Kasumi-1 (cell line): Measurements from ENCODE around the gene DPF3.

ENCODE experiments used
- DNase-seq, 2 experiments: peaks; one replicate each; lab custom pipeline; 2025; lab: John Stamatoyannopoulos, UW

DPF3 gene

DNA sequence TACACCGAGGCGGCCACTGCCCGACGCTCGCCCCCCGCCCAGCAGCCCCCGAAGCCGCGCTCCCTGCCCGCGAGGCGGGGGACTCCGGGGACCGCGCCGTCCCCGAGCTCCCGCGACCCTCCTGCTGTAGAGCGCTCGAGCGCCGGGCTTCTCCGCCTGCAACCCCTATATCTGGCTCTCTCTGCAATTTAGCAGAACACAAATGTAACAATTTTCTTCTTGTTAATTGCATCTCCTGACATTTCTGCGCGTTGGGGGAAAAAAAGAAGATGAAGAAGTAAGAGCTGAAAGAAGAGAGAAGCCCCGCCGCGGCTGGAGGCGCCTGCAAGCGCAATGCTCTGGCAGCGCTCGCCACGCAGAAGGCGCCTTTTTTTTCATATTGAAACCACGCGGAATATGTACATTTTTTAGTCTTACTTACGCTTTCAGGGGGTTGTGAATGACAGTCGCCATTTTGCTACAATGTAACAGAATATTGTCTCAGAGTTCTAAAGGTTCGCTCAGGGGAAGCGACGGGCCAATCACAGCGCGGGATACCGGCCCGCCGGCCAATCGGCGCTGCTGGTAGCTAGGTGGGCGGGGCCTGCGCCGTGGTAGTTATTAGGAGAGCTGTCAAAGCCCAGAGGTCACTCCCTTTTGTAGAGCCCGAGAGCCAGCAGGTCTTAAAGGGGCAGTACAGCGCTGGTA lies at the start of gene DPF3:
Gene DPF3 (minus strand): TSS at position 466 of the 687 bp plus-strand sequence. CDS start 13 bp downstream, at position 453.
- peak; percentile 95 to 97 for DNase-seq

DNA sequence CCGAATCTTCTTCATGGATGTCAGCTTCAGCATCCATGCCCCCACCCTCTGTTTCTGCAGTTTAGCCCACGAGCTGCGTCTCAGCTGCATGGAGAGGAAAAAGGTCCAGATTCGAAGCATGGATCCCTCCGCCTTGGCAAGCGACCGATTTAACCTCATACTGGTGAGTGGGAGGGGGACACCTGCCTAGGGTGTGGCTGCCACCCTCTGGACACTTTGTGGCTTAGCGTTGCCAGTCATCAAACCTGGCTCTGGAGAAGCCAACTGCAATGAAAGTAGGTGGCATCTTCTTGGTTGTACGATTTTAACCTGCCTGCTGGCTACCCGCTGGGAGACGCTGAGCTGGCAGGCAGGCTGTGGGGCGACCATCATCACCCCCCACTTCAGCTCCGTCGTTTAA lies 49.0 kb upstream of the DPF3 start:
- no peak for DNase-seq

DNA sequence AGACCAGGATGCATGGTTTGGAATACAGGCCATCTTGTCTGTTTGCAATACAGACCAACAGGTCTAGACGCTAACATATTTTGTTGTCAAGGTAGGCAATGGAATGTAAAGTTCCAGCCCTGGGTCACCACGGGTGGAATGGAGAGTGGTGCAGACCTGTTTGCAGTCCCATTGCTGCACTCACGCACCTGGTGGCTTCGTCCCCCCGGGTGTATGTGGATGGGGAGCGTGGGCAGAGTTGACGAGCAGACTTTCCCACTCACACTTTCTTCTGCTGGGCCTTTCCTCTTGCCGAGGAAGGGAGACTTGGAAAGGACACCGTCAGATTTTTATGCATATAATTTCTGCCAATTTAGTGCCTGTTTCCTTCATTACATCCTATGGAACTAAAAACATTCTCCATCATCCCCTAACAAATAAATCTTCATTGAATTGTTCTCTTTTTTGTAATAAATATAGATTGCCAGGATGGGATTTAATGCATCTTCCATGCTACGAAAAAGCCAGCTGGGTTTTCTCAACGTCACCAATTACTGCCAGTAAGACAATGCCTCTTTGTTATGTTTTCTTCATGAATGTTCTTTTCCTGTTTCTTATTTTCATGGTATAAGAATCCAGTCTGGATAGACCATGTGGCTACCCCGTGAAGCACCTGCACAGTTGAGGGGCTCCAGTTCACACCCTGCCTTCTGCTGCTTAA lies 47.5 kb upstream of the DPF3 start:
- no peak for DNase-seq

DNA sequence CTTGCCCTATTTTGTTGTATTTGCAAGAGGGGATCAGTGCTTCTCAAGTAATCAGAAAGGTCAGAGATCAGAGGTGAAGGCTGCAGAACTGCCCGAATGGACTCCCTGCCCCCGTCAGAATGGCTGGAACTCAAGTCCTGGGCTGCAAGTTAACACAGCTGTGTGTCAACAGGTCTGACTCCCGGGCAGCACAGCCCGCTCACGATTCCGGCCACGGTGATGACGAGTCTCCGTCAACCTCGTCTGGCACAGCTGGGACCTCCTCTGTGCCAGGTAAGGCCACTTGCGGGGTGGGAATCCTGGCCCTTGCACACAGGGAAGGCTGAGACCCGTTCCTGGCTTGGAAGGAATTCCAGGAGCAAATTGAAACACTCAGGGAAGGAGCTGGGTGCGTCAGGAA lies 45.7 kb upstream of the DPF3 start:
- no peak for DNase-seq

DNA sequence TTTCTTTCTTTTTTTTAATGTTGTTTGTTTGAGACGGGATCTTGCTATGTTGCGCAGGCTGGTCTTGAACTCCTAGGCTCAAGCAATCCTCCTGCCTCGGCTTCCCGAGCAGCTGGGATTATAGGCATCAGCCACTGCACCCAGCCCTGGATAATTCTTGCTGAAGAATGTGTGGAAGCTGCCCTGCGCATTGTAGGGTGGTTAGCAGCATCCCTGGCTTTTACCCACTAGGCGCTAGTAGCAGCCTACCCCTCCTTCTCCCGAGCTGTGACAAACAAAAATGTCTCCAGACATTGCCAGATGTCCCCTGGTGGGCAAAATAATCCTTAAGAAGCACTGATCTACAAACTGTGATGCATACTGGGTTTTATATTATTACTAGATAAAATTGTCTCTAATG lies 39.0 kb upstream of the DPF3 start:
- no peak for DNase-seq

DNA sequence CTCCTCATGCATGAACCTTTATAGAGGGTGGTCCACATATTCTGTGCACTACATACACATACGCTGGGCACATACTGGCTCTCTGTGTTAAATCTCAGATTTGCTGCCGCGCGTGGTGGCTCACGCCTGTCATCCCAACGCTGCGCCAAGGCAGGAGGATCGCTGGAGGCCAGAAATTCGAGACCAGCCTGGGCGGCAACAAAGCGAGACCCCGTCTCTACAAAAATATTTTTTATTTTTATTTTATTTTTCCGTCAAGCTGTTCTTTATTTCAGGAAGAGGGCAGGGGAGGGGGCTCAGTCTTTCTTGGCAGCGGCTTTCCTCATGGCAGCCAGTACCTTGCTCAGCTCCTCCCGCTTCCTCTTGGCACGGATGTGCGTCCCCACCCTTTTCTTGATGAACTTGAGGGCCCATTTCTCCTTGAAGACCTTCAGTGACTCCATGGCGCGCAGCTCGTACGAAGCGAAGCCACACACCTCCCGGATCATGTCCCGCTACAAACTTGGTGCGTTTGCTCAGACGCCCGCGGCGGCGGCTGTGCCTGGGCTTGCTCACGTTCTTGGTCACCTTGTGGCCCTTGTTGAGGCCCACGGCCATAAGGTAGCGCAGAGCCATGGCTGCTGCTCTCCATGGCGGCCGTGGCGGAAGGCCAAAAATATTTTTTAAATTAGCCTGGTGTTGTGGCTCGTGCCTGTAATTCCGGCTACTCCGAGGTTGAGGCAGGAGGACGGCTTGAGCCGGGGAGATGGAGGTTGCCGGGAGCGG lies 35.6 kb upstream of the DPF3 start:
- DNase-seq = no peak

DNA sequence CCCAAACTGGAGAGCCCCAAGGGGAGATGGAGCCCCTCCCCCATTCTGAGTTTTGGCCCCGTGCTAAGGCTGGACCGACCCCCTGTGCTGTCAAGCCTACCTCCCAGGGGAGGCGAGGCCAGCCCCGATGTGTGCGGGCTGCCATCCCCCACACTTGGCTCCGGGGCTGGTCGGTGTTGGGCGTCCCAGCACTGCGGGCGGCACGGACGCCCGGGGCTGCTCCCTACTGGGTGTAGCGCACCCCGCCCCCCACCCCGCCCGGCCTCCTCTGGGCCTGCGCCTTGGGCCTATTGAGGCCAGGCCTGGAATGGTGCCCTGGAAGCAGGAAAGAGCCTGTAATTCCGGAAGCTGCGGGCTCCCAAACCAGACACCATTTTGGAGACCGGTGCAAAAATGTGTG lies 35.0 kb upstream of the DPF3 start:
- DNase-seq = no peak

DNA sequence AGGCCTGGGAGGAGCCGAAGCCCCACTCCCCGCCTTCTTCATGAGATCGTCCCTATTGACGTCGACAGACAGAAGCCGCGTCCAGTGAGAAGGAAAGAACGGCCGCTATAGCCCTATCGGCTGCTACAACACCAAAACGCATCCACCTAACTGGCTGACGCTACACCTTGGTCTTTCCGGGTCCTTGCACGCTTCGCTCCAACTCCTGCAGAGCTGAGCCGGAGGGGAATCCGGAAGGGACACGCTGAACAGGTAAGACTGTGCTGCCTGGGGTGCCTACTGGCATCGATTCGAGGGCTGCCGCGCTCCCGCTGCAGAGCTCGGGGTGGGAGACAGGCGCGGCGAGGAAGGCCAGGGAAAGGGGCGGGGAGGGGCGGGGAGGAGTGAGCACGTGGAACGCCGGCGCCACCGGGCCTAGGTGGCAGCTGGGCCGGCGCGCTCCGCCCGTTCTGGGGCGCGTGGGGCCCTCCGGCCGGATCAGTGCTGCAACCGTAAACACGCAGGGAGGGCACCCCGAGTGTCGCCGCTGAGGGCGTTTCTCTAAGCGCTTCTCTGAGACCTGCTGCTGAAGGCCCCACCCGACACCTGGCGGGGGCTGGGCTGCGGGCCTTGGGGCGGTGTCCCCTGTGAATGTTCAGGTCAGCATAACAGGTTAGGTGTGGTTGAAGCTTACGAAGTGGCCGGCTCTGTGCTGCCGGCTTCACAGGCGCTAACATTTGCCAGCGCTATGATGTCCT lies 32.6 kb upstream of the DPF3 start, which contains the start of gene DCAF4:
Gene DCAF4 (plus strand): TSS at position 173 of the 737 bp plus-strand sequence. CDS start 11,515 bp downstream, outside the sequence.
- DNase-seq = peak; percentile 98 to 99

DNA sequence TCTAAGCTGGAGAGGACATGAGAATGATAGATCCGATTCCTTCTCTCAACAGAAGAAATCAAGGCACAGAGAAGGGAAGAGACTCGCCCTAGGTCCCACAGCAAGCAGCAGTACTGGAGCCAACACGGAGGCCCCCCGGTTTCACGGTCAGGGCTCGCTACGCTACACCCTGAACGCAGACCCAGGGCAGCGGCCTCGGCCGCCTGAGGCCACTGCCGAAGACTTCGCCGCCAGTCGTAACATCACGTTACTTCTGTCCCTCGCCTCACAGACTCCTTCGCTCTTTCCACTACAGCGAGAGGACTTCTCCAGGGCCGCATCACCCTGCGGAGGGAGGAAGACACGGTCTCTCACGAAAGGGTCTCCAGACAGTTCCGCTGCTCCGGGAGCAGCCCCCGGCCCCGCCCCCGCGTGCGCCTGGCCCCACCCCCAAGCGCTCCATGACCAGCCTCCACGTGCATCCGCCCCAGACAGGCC lies 32.0 kb upstream of the DPF3 start:
- DNase-seq = no peak

DNA sequence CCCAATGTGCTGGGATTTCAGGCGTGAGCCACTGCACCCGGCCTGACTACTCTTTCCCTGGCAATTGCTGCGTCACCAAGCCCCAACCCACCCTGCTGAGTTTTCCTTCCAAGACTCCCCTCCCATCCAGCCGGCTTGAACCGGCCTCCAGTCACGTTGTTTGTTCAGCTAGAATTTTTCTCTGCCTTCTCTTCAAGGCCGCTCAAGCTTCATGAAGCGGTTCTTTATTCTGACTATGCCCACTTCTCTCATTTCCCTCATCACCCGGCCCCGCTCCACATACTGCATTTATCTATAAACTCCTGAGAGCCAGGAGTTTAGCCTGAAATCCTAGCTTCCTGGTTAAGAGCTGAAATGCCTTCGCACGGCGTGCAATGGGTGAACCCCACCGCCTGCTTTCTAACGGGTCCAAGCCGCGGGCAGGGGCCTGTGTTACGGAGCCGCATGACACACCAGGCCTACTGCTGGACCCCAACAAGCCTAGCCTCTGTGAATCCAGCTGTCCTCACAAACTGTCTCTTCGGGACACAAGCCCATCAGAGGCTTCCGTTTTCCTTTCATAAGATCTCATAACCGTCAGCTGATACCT lies 31.4 kb upstream of the DPF3 start:
- no peak for DNase-seq

DNA sequence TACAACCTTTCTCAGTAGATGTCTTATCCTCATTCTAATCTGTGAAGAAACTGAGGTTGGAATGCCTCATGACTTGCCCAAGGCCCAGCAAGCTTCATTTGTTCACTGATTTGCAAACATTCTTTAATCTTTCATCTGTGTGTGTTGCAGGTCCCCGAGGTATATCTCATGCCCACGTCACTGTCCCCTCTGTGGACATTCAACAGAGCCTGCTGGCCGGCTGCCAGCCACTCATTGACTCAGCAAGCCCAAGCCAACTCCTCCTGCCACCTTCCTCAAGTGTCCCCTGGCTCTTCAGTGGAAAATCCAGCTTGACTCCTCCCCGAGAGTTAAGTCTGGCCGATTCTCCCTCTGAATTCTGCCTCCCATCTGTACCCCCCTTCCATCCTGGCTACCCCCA lies 30.4 kb upstream of the DPF3 start:
- no peak for DNase-seq

DNA sequence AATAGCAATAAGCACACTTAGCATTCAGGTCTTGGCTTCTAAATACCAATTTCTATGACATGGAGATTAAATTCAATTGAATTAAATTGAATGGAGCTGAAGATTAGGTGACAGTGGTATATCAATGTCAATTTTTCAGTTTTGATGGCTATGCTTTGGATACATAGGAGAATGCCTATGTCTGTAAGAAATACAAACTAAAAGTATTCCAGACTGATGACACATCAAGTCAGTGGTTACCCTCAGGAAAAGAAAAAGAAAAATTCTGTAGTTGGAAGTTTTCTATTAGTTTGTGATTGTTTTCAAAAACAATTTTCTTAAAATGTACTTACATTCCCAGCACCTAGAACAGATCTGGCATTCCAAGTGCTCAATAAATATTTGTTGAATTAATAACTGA lies 27.5 kb upstream of the DPF3 start:
- DNase-seq = no peak

DNA sequence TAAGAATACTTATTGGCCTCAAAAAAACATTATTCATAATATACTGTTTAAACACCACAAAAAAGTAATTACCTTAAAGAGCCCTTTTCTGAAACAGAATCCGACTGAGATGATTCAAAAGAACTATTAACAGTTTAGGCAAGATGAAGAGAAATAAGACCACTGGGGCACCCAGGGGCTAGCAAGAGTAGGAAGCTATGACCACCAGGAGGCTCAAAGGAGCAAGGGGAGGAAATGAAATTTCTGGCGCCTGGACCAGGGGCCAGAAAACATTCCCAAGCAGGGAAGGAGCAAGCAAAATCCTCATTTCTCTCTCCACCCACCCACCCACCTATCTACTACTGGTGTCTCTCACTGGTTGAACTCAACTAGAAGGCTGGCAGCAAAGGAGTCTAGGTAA lies 26.1 kb upstream of the DPF3 start:
- DNase-seq = peak; percentile 6 to 21

DNA sequence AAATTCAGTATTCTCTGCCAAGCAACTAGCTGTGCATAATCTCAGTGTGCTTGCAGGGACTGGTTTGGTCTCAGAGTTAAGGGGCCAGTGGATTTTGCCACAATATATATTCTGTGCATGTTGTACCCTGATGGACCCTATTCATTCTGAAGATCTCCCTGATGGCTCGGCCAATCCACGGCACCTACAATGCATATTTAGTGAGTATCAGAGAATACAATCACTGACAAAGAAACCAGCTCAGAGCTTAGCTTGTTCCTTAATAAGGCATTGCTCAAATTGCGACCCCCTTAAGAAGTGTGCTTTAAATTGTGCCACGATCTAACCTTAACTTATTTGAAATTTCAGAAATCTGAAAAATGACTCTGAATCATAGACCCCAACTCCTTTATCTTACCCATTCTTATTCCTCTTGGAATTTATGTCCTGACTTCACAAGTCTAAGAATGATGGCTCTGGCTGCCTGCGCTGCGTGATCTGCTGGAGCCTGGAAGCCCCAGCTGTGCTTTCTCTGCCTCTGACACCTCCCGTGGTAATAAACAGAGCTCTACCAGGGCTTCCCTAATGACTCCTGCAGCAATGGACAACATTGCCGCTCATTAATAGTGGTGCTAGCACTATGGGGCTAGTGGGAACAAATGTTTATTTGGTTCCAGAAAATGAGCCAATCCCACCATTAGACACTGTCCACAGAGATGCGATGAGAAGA lies 23.3 kb upstream of the DPF3 start:
- DNase-seq = no peak

DNA sequence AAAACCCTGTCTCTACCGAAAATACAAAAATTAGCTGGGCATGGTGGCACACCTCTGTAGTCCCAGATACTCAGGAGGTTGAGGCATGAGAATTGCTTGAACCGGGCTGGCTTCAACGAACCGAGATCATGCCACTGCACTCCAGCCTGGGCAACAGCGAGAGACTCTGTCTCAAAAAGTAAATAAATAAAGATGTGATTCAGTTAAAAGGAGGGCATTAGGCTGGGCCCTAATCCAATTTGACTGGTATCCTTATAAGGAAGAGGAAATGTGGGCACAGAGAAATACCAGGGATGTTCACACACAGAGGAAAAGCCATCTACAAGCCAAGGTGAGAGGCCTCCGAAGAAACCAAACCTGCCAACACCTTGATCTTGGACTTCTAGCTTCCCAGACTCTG lies 22.3 kb upstream of the DPF3 start:
- no peak for DNase-seq

DNA sequence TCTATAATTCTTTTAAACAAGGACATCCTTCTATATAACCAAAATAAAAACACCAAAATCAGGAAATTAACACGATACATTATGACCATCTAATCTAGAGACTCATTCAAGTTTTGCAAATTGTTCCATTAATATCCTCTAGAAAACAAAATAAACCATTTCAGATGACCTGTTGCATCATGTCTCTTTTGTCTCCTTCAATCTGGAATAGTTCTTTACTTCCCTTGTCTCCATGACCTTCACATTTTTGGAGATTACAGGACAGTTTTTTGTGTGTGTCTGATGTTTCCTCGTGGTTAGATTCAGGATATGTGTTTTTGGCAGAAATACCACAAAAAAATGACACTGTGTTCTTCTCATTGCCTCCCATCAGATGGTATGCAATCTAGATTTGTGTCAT lies 19.9 kb upstream of the DPF3 start:
- no peak for DNase-seq

DNA sequence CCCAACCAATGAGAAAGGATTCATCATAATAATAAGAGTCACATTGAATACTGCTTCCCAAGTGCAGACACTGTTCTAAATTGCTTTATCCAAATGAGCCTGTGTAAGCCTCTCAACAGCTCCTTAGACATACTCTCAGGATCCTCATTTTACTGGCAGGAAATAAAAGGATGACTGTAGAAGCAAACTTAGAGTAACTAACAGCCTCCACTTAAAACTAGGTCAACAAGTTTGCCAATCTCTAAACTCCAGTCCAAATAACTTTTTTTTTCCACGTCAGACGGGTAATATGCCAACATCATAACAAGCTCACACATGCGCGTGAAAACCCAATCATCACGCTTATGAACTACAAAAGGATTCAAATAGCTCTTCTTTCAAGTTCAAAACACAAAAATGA lies 15.3 kb upstream of the DPF3 start:
- DNase-seq = no peak

DNA sequence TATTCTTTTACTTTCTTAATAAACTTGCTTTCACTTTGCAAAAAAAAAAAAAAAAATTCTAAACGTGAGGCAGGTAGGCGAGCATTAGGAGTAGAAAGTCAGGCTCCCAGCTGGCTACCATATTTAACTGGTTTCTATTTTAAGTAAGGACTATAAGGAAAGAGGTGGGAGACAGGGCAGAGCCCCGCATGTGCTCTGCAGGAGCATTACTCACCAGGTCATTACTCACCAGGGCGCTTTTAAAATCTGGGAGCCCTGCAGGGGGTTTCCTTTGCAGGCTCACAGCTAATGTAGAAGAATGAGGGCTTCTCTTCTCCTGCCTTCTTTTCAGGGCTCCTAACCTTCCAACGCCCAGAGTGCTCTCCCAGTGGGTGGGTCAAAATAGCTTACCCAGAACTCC lies 14.0 kb upstream of the DPF3 start:
- DNase-seq = no peak

DNA sequence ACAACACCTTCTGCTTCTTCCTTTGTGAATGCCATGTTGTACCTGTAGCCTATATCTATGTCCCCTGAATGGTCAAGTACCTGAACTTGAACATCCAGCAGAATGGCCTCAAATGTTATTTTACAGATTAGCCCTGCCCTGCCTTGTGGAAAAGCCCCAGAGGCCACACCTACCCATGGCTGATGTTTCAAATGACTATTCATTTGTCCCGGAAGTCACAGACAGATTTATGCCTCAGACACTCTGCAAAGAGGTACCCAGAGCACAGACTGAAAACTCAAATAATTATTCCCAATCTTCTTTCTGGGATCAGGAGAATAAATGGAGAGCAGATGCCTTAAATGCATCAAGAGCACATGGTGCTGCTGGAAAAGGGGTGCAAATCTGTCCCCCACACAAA lies 13.0 kb upstream of the DPF3 start:
- no peak for DNase-seq

DNA sequence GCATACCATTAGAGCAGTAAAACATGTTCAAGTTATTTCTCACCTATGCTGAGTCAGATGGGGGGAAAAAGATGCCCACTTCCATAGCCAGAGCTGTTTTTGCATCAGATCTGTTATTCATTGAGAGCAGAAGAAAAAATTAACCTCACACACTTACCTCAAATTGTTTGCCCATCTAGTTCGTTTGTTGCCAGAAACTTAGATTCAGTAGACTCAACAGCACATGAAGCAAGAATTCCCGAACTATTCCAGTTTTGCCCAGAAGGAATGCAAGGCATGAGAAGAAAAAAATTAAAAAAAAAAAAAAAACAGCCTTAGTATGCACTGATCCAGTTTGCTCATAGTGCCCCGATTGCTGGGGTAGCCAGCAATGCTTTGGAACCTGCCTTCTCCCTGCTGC lies 12.4 kb upstream of the DPF3 start:
- no peak for DNase-seq
